Measurements from ENCODE around the gene SLC52A1. TPM values are rescaled to one million over a fixed set of nuclear protein-coding genes. Genes with fewer than 3 reads are reported as not detected.
"Not testable (repeated sequence)": the region's sequence is repeated elsewhere in the genome, so short reads cannot be mapped to it uniquely, and the experiment has no call there.

Gene SLC52A1
- total RNA-seq (0.22 TPM), polyA plus RNA-seq (under 1 TPM in 2 of 4 donors, not detected in 2; 0.27 to 0.41 TPM)

DNA sequence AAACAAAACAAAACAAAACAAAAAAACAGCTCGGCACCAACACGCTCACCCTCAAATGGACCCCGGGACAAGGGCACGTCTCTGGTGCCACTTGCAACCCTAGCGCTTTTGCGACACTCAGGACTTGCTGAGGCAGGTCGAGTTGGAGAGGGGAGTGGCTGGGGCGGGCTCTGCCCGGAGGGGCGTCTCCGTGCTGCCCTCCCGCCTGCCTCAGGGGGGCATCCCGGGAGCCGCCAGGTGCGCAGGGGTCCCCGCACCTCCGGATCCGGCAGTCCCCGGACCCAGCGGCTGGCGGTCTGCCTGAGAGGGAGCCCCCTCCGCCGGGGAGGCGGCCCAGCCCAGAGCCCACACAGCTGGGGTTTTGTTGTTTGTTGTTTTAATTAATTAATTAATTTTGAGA is at the start of gene SLC52A1:
SLC52A1 (minus strand) TSS at position 112 of the 400 bp plus-strand sequence. CDS start 820 bp downstream, outside the sequence.
- peaks cover 28% of the 10 kb centered on the region for H3K4me1 ChIP-seq (ENCODE audit: control insufficient read depth, insufficient read depth, low read length, poor library complexity, severe bottlenecking)
- Mint-ChIP-seq H3K27ac (no peak within 1 kb of the TSS), H3K27me3 (no peaks in the 10 kb centered on the region), H3K4me1 (peaks cover 3 to 34% (median 18%) of the 10 kb centered on the region in 4 donors), H3K4me3 (peak within 1 kb of the TSS in 1 of 4 donors; percentile 7), H3K36me3 (no peaks in the 10 kb centered on the region), H3K9me3 (no peaks in the 10 kb centered on the region)
- H3K9me3 ChIP-seq (ENCODE audit: control insufficient read depth in 2 of 2, low read length in 2 of 2): no peaks in the 10 kb centered on the region
- H3K27ac ChIP-seq (ENCODE audit: insufficient read depth, low read length, poor library complexity, severe bottlenecking): no peak within 1 kb of the TSS
- no peaks in the 10 kb centered on the region for H3K36me3 ChIP-seq (ENCODE audit: control insufficient read depth, insufficient read depth, low read length)
- DNase-seq (no peak), ATAC-seq (ENCODE audit: low read depth in 2 of 2) (no peak)
- no peak within 1 kb of the TSS for H3K4me3 ChIP-seq (ENCODE audit: low read depth, low read length)
- no peaks in the 10 kb centered on the region for H3K27me3 ChIP-seq (ENCODE audit: control insufficient read depth, insufficient read depth, low read length)

DNA sequence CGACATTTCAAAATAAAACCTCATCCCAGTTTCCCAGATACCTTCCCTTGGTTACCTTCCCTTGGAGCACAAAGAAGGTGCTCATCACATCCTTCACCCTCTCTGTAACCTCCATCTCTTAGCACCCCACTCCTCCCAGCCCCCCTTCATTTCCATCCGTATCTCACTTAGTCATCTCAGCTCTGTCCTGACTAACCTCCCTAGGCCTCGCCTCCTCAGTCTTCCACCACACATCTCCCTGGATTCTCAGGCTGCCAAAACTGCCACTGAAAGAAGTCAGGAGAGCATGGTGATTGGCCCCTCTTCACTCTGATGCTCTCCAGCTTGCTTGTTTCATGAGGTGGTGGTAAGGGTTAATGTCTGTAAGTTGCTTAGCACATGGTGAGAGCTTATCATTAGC is 45.4 kb upstream of the SLC52A1 start:
- H3K27ac ChIP-seq (ENCODE audit: insufficient read depth, low read length, poor library complexity, severe bottlenecking): no peak overlapping the region
- peaks cover 7 to 37% (median 24%) of the 10 kb centered on the region in 4 donors for H3K4me1 Mint-ChIP-seq
- H3K27ac Mint-ChIP-seq: no peak overlapping the region
- ATAC-seq (ENCODE audit: low read depth in 2 of 2) (no peak), DNase-seq (no peak)
- peaks cover 8 to 19% of the 10 kb centered on the region in 2 experiments for H3K9me3 ChIP-seq (ENCODE audit: control insufficient read depth in 2 of 2, low read length in 2 of 2)
- H3K4me3 ChIP-seq (ENCODE audit: low read depth, low read length): no peak overlapping the region
- no peaks in the 10 kb centered on the region for H3K36me3 ChIP-seq (ENCODE audit: control insufficient read depth, insufficient read depth, low read length)
- H3K4me3 Mint-ChIP-seq: peak overlapping the region in 2 of 4 donors; percentile 56 to 65
- H3K9me3 Mint-ChIP-seq: peaks cover 0 to 15% (median 8%) of the 10 kb centered on the region in 7 donors
- H3K4me1 ChIP-seq (ENCODE audit: control insufficient read depth, insufficient read depth, low read length, poor library complexity, severe bottlenecking): peaks cover 18% of the 10 kb centered on the region
- no peaks in the 10 kb centered on the region for H3K27me3 Mint-ChIP-seq
- H3K27me3 ChIP-seq (ENCODE audit: control insufficient read depth, insufficient read depth, low read length): no peaks in the 10 kb centered on the region
- peaks cover 25% of the 10 kb centered on the region for H3K36me3 Mint-ChIP-seq

DNA sequence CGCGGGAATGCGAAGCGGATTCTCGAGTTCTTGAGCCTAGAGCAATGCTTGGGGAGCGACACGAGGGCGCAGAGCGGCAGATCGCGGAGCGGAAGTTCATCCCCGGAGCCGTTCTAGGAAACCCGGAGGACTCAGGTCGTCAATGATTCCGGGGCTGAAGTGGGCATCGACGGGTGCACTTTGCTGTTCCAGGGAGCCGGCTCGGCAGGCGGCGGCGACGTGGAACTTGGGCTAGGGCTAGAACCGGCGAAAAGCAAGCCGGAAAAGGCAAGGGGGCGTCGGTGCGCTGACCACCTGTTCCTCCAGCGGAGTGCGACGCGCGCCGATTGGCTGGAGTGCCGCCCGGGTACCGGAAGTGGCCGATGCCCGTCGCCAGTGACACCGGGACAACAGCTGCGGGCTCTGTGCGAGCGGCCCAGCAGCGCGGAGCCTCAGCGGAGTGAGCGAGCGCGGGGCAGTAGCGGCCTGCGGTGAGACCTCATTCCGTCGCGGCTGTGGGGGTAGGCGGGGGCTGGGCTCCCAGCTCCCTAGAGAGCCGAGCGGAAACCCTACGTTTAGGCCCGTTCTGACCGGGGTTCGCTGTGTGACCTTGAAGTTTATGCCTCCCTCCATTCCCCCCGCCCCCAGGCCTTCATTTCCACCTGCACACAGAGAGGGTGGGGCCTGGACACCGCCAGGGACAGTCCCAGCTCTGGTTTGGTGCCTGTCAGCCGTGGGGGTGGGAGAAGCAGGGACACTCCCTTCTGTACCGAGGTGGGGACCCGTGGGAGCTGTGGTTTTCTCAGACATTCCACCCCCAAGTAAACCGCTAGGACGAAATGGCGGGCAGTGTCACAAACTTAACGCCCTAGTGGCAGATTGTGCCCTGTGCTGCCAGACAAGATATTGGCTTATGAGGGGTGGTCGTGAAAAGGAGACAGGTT is 43.1 kb upstream of the SLC52A1 start, which contains the start of gene ZFP3:
ZFP3 (plus strand) TSS at position 362 of the 923 bp plus-strand sequence. CDS start 13,038 bp downstream, outside the sequence.
- H3K27me3 ChIP-seq (ENCODE audit: control insufficient read depth, insufficient read depth, low read length): no peaks in the 10 kb centered on the region
- peaks cover 4 to 7% of the 10 kb centered on the region in 2 experiments for H3K9me3 ChIP-seq (ENCODE audit: control insufficient read depth in 2 of 2, low read length in 2 of 2)
- peaks cover 0 to 4% (median 4%) of the 10 kb centered on the region in 7 donors for H3K9me3 Mint-ChIP-seq
- H3K4me1 Mint-ChIP-seq: peaks cover 9 to 33% (median 24%) of the 10 kb centered on the region in 4 donors
- peak; percentile 73 to 84 for ATAC-seq (ENCODE audit: low read depth in 2 of 2)
- peak within 1 kb of the TSS; percentile 87 to 91 (median 90) for H3K27ac Mint-ChIP-seq
- peak within 1 kb of the TSS; percentile 68 for H3K27ac ChIP-seq (ENCODE audit: insufficient read depth, low read length, poor library complexity, severe bottlenecking)
- H3K4me1 ChIP-seq (ENCODE audit: control insufficient read depth, insufficient read depth, low read length, poor library complexity, severe bottlenecking): peaks cover 18% of the 10 kb centered on the region
- peak within 1 kb of the TSS; percentile 89 to 100 (median 94) for H3K4me3 Mint-ChIP-seq
- H3K27me3 Mint-ChIP-seq: no peaks in the 10 kb centered on the region
- peak within 1 kb of the TSS; percentile 88 for H3K4me3 ChIP-seq (ENCODE audit: low read depth, low read length)
- no peaks in the 10 kb centered on the region for H3K36me3 ChIP-seq (ENCODE audit: control insufficient read depth, insufficient read depth, low read length)
- DNase-seq: peak; percentile 60 to 89 (median 67)
- peaks cover 16% of the 10 kb centered on the region for H3K36me3 Mint-ChIP-seq

DNA sequence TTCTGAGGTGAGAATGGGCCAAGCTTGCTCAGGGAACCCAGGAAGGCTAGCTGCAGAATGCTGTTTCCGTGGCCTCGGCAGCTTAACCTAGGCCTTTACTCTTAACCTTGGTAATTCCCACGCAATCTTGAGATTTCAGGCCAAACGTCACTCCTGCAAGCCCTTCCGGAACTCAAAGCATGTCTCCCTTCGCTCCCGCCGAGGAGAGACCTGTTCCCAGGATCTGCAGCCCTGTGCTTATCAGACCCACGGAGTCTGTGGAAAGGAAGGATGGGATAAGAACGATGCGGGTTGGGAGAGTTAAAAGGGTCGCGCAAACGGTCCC is 42.5 kb upstream of the SLC52A1 start:
- no peak for DNase-seq
- H3K4me1 Mint-ChIP-seq: peaks cover 9 to 33% (median 23%) of the 10 kb centered on the region in 4 donors
- peak overlapping the region; percentile 89 to 100 (median 94) for H3K4me3 Mint-ChIP-seq
- Histone ChIP-seq H3K9me3 (ENCODE audit: control insufficient read depth in 2 of 2, low read length in 2 of 2) (peaks cover 2 to 5% of the 10 kb centered on the region in 2 experiments), H3K4me3 (ENCODE audit: low read depth, low read length) (peak overlapping the region; percentile 88), H3K4me1 (ENCODE audit: control insufficient read depth, insufficient read depth, low read length, poor library complexity, severe bottlenecking) (peaks cover 18% of the 10 kb centered on the region), H3K27me3 (ENCODE audit: control insufficient read depth, insufficient read depth, low read length) (no peaks in the 10 kb centered on the region), H3K27ac (ENCODE audit: insufficient read depth, low read length, poor library complexity, severe bottlenecking) (peak overlapping the region; percentile 68), H3K36me3 (ENCODE audit: control insufficient read depth, insufficient read depth, low read length) (no peaks in the 10 kb centered on the region)
- H3K27me3 Mint-ChIP-seq: no peaks in the 10 kb centered on the region
- peak overlapping the region in 2 of 3 donors; percentile 87 to 90 for H3K27ac Mint-ChIP-seq
- no peak for ATAC-seq (ENCODE audit: low read depth in 2 of 2)
- peaks cover 11% of the 10 kb centered on the region for H3K36me3 Mint-ChIP-seq
- H3K9me3 Mint-ChIP-seq: peaks cover 0 to 4% (median under 1%) of the 10 kb centered on the region in 7 donors

DNA sequence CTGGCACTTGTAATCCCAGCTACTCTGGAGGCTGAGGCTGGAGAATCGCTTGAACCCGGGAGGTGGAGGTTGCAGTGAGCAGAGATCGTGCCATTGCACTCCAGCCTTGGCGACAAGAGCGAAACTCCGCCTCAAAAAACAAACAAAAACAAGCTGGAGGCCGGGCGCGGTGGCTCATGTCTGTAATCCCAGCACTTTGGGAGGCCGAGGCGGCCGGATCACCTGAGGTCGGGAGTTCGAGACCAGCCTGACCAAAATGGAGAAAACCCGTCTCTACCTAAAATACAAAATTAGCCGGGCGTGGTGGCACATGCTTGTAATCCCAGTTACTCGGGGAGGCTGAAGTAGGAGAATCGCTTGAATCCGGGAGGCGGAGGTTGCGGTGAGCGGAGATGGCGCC is 42.0 kb upstream of the SLC52A1 start:
- H3K36me3 ChIP-seq (ENCODE audit: control insufficient read depth, insufficient read depth, low read length); H3K9me3 ChIP-seq (ENCODE audit: control insufficient read depth in 2 of 2, low read length in 2 of 2); H3K4me3 ChIP-seq (ENCODE audit: low read depth, low read length); H3K9me3 Mint-ChIP-seq; H3K27me3 ChIP-seq (ENCODE audit: control insufficient read depth, insufficient read depth, low read length); H3K27ac ChIP-seq (ENCODE audit: insufficient read depth, low read length, poor library complexity, severe bottlenecking); ATAC-seq (ENCODE audit: low read depth in 2 of 2); H3K27me3 Mint-ChIP-seq; DNase-seq: not testable (repeated sequence)
- Mint-ChIP-seq H3K4me1 (peaks cover 9 to 33% (median 23%) of the 10 kb centered on the region in 4 donors), H3K4me3 (peak overlapping the region; percentile 89 to 100 (median 94)), H3K36me3 (peaks cover 10% of the 10 kb centered on the region), H3K27ac (peak overlapping the region; percentile 84 to 90 (median 87))
- peaks cover 18% of the 10 kb centered on the region for H3K4me1 ChIP-seq (ENCODE audit: control insufficient read depth, insufficient read depth, low read length, poor library complexity, severe bottlenecking)

DNA sequence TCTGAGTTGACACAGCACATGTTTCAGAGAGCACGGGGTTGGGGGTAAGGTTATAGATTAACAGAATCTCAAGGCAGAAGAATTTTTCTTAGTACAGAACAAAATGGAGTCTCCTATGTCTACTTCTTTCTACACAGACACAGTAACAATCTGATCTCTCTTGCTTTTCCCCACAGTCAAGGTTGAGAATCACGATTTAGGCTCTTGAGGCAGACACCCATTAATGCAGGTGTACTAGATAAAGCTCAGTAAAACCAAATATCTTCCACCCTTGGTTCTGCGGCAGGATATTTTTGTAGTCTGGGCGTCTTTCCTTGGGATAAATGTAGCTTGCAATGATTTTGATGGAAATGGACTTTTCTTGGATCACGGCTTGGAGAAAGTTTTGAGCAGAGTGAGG is 40.2 kb upstream of the SLC52A1 start:
- not testable (repeated sequence) for DNase-seq; H3K4me3 ChIP-seq (ENCODE audit: low read depth, low read length); ATAC-seq (ENCODE audit: low read depth in 2 of 2); H3K27me3 ChIP-seq (ENCODE audit: control insufficient read depth, insufficient read depth, low read length); H3K36me3 Mint-ChIP-seq; H3K36me3 ChIP-seq (ENCODE audit: control insufficient read depth, insufficient read depth, low read length); H3K27me3 Mint-ChIP-seq; H3K27ac Mint-ChIP-seq; H3K9me3 ChIP-seq (ENCODE audit: control insufficient read depth in 2 of 2, low read length in 2 of 2); H3K27ac ChIP-seq (ENCODE audit: insufficient read depth, low read length, poor library complexity, severe bottlenecking); H3K9me3 Mint-ChIP-seq
- H3K4me3 Mint-ChIP-seq: peak overlapping the region in 1 of 4 donors; percentile 9
- H3K4me1 Mint-ChIP-seq: peaks cover 9 to 26% (median 17%) of the 10 kb centered on the region in 4 donors
- H3K4me1 ChIP-seq (ENCODE audit: control insufficient read depth, insufficient read depth, low read length, poor library complexity, severe bottlenecking): peaks cover 18% of the 10 kb centered on the region

DNA sequence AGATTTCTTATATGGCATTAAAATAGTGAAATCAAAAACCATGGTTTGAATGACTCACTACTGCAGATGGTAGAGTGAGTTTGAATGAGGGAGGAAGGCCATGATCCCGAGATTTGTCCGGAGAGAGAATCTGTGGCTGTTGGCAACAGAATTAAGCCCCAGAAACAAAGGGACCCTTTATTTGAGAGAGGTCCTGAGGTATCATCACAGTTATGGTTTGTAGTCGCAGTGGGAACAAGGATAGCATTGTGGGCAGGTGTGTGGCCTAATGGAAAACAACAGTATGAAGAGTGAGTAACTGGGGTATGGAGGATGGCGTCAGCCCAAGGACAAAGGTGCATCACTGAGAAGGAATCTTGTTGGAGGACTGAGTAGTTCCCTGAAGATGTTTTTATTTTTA is 34.5 kb upstream of the SLC52A1 start:
- no peaks in the 10 kb centered on the region for H3K9me3 ChIP-seq (ENCODE audit: control insufficient read depth in 2 of 2, low read length in 2 of 2)
- no peak overlapping the region for H3K27ac Mint-ChIP-seq
- H3K4me1 Mint-ChIP-seq: peaks cover 0 to 3% (median 0%) of the 10 kb centered on the region in 4 donors
- no peaks in the 10 kb centered on the region for H3K36me3 ChIP-seq (ENCODE audit: control insufficient read depth, insufficient read depth, low read length)
- H3K4me1 ChIP-seq (ENCODE audit: control insufficient read depth, insufficient read depth, low read length, poor library complexity, severe bottlenecking): no peaks in the 10 kb centered on the region
- DNase-seq: no peak
- no peak for ATAC-seq (ENCODE audit: low read depth in 2 of 2)
- peaks cover 13% of the 10 kb centered on the region for H3K27me3 Mint-ChIP-seq
- H3K9me3 Mint-ChIP-seq: no peaks in the 10 kb centered on the region
- no peaks in the 10 kb centered on the region for H3K27me3 ChIP-seq (ENCODE audit: control insufficient read depth, insufficient read depth, low read length)
- H3K4me3 ChIP-seq (ENCODE audit: low read depth, low read length): no peak overlapping the region
- no peak overlapping the region for H3K4me3 Mint-ChIP-seq
- no peak overlapping the region for H3K27ac ChIP-seq (ENCODE audit: insufficient read depth, low read length, poor library complexity, severe bottlenecking)
- H3K36me3 Mint-ChIP-seq: peaks cover 5% of the 10 kb centered on the region
